ELR (cell line): ENCODE measurements around the gene XPR1.
"Not testable (repeated sequence)": the region's sequence is repeated elsewhere in the genome, so short reads cannot be mapped to it uniquely, and the experiment has no call there.

Experiments
- DNase-seq: peaks from one replicate; pipeline ENCODE4 v3.0.0-alpha.2; 2015; ENCODE audit warnings: low read depth

XPR1 gene

DNA sequence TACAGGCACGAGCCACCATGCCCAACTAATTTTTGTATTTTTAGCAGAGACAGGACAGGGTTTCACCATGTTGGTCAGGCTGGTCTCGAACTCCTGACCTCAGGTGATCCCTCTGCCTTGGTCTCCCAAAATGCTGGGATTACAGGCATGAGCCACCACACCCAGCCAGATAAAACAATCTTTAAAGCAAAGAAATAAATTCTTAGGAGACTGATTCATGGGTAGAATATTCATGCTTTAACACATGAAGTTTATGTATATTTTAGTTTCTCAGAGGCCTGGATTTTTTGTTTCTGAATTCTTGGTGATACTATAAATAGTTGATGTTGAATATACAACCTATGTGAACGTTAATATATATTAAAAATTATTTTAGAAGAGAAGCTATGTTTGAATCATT, 153.5 kb downstream of the XPR1 start:
- peak; percentile 27 for DNase-seq

- no peak for DNase-seq
These were observed 154.1 kb downstream of the XPR1 start for GRCh38 chr1:180785887-180786286.

DNA sequence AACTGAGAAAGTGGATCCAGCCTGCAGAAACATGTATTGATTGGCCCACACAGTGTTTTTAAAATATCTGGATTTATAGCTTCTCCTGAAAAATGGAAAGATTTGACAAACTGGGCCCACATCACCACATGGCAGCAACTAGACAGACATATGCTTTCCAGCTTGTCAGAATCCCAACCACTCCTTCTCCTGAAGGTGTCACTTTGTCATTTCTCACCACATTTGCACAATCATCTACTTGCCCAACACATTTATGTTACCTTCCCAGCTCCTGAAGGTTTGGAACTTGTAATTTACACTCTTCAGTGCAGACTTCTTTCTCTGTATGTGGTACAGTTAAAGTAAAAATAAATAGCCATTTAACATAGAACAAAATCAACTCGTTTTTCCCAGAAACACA, 154.8 kb downstream of the XPR1 start:
- no peak for DNase-seq

- DNase-seq: no peak
These were observed 155.9 kb downstream of the XPR1 start for GRCh38 chr1:180787628-180788307.

DNA sequence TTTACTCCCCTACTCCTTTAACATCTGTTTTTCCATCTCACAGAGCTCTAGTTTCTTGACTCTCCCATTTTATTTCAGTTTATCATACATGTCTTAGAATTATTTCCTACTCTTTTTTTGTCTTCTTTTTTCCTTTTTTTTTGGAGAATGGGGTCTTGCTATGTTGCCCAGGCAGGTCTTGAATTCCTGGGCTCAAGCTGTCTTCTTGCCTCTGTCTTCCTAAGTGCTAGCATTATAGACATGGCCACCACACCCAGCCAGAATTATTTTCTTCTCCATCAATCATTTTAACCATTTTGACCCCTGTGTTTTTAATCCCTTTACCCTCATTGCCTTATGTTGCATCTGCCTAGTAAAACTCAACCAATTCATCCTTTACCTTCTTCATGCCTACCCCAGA, 157.6 kb downstream of the XPR1 start:
- DNase-seq: no peak

DNA sequence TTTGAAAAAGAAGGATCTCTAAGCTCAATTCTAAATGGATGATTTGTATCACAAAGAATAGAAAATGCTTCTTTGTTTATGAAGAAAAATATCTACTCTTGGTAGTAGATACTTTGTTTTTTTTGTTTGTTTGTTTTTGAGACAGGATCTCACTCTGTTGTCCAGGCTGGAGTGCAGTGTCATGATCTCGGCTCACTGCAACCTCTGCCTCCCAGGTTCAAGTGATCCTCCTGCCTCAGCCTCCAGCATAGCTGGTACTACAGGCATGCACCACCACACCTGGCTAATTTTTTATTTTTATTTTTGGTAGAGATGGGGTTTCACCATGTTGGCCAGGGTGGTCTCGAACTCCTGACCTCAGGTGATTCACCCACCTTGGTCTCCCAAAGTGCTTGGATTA, 159.3 kb downstream of the XPR1 start:
- DNase-seq: not testable (repeated sequence)

DNA sequence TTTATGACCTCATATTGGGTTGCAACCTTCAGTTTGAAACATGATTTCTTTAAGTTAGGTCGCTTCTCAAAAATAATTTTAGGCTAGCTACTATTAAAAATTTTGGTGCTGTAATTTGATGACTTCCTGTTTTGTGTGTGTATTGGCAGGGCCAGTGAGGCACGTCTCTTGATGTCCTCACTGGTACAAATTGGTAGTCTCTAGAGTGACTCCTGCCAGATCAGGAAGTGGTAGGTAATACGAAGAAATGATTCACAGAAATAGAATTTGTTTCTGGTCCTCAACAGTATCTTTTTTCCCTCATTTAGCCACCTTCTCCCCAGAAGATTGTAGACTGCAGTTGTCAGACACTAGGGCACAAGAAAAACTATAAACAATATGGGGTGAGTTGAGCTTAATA, 160.0 kb downstream of the XPR1 start:
- DNase-seq: peak; percentile 69

DNA sequence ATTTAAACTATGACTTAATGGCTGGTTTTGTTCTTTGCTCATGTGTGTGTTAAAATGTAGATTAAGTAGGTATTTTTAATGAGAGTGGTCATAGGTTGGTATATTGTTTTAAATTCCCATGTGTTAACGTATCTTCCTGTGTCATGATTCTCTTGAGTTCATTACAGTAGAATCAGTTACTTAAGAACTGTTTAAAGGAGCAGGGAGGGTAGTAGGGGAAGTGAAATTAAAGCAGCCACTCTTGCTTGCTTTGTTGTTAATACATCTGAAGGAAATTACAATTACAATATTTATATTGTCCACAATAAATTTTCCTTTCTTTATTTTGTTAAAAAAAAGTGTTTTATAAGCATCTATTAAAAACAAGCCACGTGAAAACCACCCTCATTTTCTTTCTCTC, 161.6 kb downstream of the XPR1 start:
- DNase-seq: peak; percentile 18

GRCh38 chr1:180796897-180797640, 165.2 kb downstream of the XPR1 start:
- DNase-seq: no peak

DNA sequence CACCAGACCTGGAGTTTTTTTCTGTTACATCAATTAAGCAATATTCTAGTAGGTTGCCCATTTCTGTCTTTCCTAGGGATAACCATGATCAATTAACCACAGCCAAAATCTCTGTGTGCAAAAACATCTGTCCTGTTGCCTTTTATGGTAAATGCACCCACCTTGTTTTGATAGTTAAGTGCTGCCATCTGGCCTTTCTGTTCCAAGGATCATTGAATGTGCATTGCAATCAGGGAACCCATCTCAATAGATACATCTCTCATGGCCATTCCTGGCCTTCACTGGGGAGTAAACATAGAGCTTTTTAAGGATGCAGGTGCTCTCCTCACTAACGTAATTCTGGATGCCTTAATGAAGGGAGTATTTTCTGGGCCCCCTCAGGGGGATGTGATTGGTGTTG, 169.1 kb downstream of the XPR1 start:
- no peak for DNase-seq

- DNase-seq: no peak
These were observed 171.0 kb downstream of the XPR1 start for GRCh38 chr1:180802813-180803212.

GRCh38 chr1:180805316-180805715, 173.5 kb downstream of the XPR1 start:
- no peak for DNase-seq

DNA sequence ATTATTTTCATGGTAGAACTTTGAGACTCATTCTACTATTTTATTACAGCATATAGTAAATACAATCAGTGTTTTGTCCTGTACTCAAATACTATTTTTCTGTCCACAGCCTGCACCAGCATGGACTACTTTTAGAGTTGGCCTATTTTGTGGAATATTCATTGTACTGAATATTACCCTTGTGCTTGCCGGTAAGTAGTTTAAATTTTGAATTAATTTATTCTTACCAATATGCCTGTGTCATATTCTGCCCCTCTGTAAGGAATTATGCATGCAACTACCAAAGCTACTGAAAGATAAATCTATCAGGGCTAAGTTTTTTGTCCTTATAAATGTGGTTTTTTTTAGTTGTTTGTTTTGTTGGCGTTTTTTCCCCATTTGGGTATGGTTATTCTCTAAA, 179.5 kb downstream of the XPR1 start:
- DNase-seq: no peak

DNA sequence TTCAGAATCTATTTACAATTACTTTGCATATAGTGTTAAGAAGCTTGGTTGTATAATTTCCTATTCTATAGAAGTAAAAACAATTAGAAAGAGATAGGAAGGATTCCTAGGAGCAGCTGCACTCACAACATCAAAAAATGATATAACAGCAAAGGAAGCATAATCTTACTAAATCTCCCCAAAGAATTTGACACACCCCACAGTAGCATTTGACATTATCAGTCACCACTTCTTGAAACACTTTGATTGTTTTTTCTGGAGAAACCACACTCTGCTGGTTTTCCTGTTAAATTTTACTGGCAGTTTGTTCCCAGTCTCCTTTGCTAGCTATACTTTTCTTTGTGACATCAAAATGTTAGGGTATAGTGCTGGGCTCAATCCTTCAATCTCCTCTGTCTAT, 180.1 kb downstream of the XPR1 start:
- no peak for DNase-seq

GRCh38 chr1:180814258-180814657, 182.4 kb downstream of the XPR1 start:
- no peak for DNase-seq

DNA sequence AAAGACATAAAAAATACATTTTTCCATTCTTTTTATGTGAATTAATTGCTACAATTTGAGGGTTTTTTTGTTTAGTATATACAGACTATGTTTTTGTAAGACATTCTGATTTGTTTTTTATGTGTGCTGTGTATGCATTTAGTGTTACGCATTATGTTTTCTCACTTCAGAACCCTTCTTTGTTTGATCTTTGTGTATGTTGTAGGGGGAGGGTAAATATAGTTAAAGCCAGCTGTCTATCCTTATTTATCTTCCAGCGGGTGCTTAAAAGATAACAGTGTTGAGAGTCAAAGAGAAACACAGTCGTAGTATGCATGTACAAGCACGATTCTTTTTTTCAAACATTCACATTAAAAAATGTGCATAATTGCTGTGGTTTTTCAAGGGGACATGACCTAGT, 183.4 kb downstream of the XPR1 start:
- no peak for DNase-seq

DNA sequence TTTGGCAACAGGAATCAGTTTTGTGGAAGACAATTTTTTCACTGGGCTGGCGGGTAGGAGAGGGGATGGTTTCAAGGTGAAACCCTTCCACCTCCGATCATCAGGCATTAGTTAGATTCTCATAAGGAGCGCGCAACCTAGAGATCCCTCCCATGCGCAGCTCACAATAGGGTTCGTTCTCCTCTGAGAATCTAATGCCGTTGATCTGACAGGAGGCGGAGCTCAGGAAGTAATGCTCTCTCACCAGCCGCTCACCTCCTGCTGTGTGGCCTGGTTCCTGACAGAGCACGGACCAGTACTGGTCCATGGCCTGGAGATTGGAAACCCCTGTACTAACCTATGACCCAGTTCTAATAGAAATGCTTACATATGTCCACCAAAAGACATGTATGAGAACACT, 184.3 kb downstream of the XPR1 start:
- DNase-seq: no peak

GRCh38 chr1:180821970-180822369, 190.1 kb downstream of the XPR1 start:
- no peak for DNase-seq

DNA sequence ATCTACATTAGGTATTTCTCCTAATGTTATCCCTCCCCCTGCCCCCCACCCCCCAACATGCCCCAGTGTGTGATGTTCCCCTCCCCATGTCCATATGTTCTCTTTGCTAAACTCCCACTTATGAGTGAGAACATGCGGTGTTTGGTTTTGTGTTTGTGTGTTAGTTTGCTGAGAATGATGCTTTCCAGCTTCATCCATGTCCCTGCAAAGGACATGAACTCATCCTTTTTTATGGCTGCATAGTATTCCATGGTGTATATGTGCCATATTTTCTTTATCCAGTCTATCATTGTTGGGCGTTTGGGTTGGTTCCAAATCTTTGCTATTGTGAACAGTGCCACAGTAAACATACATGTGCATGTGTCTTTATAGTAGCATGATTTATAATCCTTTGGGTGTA, 199.7 kb downstream of the XPR1 start:
- not testable (repeated sequence) for DNase-seq

- DNase-seq: not testable (repeated sequence)
These were observed 201.4 kb downstream of the XPR1 start for GRCh38 chr1:180833180-180833579.

- DNase-seq: no peak
These were observed 204.6 kb downstream of the XPR1 start for GRCh38 chr1:180836449-180836848.

- no peak for DNase-seq
These were observed 205.2 kb downstream of the XPR1 start for GRCh38 chr1:180837020-180837419.

- no peak for DNase-seq
These were observed 206.7 kb downstream of the XPR1 start for GRCh38 chr1:180838535-180838934.

GRCh38 chr1:180839547-180839946, 207.7 kb downstream of the XPR1 start:
- no peak for DNase-seq
